Loucy (cell line): ENCODE measurements around the gene ADIPOR1.

Experiments used
- H2AFZ ChIP-seq: fragments of 200-600 bp; sonication (generic); 2 replicates; pipeline ENCODE4 v1.6.0; 2016; ENCODE audit warnings: antibody characterized with exemption, mild to moderate bottlenecking, low read length, moderate library complexity
- H3F3A ChIP-seq: fragments of 200-600 bp; 2 replicates; pipeline ENCODE4 v1.6.0; 2016; ENCODE audit warnings: antibody characterized with exemption, low read depth, mild to moderate bottlenecking
- H3K27me3 ChIP-seq: fragments of 200-600 bp; sonication (generic); 2 replicates; pipeline ENCODE4 v1.6.1; 2014; ENCODE audit warnings: low read length, mild to moderate bottlenecking; ENCODE audit not compliant: insufficient read depth, poor library complexity, severe bottlenecking
- H3K36me3 ChIP-seq: fragments of 200-600 bp; sonication (generic); 2 replicates; pipeline ENCODE4 v1.6.1; 2016; ENCODE audit warnings: low read length; ENCODE audit not compliant: insufficient read depth
- H3K4me1 ChIP-seq: fragments of 200-600 bp; sonication (generic); 2 replicates; pipeline ENCODE4 v1.5.1; 2014; ENCODE audit warnings: low read length, mild to moderate bottlenecking; ENCODE audit not compliant: insufficient read depth, poor library complexity, severe bottlenecking
- H3K4me2 ChIP-seq: fragments of 200-600 bp; sonication (generic); 2 replicates; pipeline ENCODE4 v1.6.0; 2014; ENCODE audit warnings: antibody characterized with exemption, low read length, low read depth, mild to moderate bottlenecking; ENCODE audit not compliant: poor library complexity, severe bottlenecking
- H3K4me3 ChIP-seq: fragments of 200-600 bp; sonication (generic); 2 replicates; pipeline ENCODE4 v1.5.1; 2014; ENCODE audit warnings: low read length, mild to moderate bottlenecking, mixed read lengths; ENCODE audit not compliant: poor library complexity, severe bottlenecking
- H3K79me2 ChIP-seq: fragments of 200-600 bp; sonication (generic); 2 replicates; pipeline ENCODE4 v1.6.1; 2014; ENCODE audit warnings: low read length; ENCODE audit not compliant: insufficient read depth
- H3K9ac ChIP-seq: fragments of 200-600 bp; sonication (generic); 2 replicates; pipeline ENCODE4 v1.6.0; 2014; ENCODE audit warnings: mild to moderate bottlenecking, low read depth, low read length, moderate library complexity; ENCODE audit not compliant: poor library complexity, severe bottlenecking
- H3K9me2 ChIP-seq: fragments of 200-600 bp; sonication (generic); replicated peaks from 2 replicates; pipeline ENCODE4 v1.6.1; 2016; ENCODE audit warnings: low read depth, low read length, mixed read lengths
- H3K9me3 ChIP-seq: fragments of 200-600 bp; sonication (generic); 2 replicates; pipeline ENCODE4 v1.6.1; 2014; ENCODE audit warnings: mild to moderate bottlenecking, antibody characterized with exemption, low read length, low read depth; ENCODE audit not compliant: insufficient read depth
- H4K20me1 ChIP-seq: fragments of 200-600 bp; sonication (generic); 2 replicates; pipeline ENCODE4 v1.6.0; 2014; ENCODE audit warnings: antibody characterized with exemption, low read length, mild to moderate bottlenecking; ENCODE audit not compliant: insufficient read depth, poor library complexity, severe bottlenecking
- EZH2phosphoT487 ChIP-seq: fragments of 200-600 bp; IDR thresholded peaks from 2 replicates; pipeline ENCODE4 v1.6.1; 2018; ENCODE audit warnings: antibody characterized with exemption, mild to moderate bottlenecking, moderate library complexity, borderline replicate concordance
- TF ChIP-seq, protein P1 (sequence below): fragments of 200-600 bp; sonication (generic); conservative IDR thresholded peaks from 2 replicates; pipeline ENCODE4 v1.5.1; 2014; ENCODE audit warnings: mild to moderate bottlenecking, antibody characterized with exemption, low read length

Gene ADIPOR1

DNA sequence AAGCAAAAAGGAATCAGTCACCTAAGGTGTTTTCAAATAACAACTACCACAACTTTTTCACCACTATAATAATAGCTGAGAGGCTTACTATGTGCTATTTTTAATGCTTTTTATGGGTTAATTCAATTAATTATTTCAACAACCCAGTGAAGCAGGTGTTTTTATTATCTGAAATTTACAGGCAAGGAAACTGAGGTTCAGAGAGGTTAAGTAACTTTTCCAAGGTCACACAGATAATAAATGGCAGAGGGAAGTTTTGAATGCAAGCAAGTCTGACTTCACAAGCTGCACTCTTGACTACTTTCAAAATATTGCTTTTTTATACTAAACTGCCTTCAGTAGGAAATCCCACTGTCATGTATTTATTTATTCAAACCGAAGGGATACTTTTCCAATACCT is 44.8 kb upstream of the ADIPOR1 start:
- no peak overlapping the region for H3K4me2 ChIP-seq
- no peaks in the 10 kb centered on the region for H3K36me3 ChIP-seq

DNA sequence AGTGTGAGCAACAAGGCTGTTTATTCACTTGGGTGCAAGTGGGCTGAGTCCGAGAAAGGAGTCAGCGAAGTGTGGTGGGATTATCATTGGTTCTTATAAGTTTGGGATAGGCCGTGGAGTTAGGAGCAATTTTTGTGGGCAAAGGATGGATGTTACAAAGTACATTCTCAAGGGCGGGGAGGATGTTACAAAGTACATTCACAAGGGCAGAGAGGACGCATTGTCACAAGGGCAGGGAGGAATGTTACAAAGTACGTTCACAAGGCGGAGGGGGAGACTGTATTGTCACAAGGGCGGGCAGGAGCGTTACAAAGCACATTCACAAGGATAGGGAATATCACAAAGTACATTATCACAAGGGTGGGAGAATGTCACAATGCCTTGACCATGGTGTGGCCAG is 43.9 kb upstream of the ADIPOR1 start:
- Histone ChIP-seq H3K9ac (no peak overlapping the region), H3K9me2 (no peaks in the 10 kb centered on the region), H2AFZ (no peak overlapping the region), H3K36me3 (no peaks in the 10 kb centered on the region), H3F3A (no peaks in the 10 kb centered on the region; the same call in 1 of the 2 replicates), H4K20me1 (no peaks in the 10 kb centered on the region), H3K79me2 (no peaks in the 10 kb centered on the region), H3K4me3 (no peak overlapping the region), H3K4me2 (no peak overlapping the region), H3K9me3 (no peaks in the 10 kb centered on the region), H3K27me3 (no peaks in the 10 kb centered on the region), H3K4me1 (peaks cover 13% of the 10 kb centered on the region)
- no peak for TF ChIP-seq EZH2phosphoT487
- TF ChIP-seq, protein P1, sequence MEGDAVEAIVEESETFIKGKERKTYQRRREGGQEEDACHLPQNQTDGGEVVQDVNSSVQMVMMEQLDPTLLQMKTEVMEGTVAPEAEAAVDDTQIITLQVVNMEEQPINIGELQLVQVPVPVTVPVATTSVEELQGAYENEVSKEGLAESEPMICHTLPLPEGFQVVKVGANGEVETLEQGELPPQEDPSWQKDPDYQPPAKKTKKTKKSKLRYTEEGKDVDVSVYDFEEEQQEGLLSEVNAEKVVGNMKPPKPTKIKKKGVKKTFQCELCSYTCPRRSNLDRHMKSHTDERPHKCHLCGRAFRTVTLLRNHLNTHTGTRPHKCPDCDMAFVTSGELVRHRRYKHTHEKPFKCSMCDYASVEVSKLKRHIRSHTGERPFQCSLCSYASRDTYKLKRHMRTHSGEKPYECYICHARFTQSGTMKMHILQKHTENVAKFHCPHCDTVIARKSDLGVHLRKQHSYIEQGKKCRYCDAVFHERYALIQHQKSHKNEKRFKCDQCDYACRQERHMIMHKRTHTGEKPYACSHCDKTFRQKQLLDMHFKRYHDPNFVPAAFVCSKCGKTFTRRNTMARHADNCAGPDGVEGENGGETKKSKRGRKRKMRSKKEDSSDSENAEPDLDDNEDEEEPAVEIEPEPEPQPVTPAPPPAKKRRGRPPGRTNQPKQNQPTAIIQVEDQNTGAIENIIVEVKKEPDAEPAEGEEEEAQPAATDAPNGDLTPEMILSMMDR, result no peak

More for the DNA sequence above, 44.8 kb upstream of the ADIPOR1 start:
- TF ChIP-seq, protein P1, result no peak
- TF ChIP-seq EZH2phosphoT487, result no peak
- Histone ChIP-seq H3F3A (no peaks in the 10 kb centered on the region; the same call in 1 of the 2 replicates), H4K20me1 (peaks cover 6% of the 10 kb centered on the region), H3K9ac (no peak overlapping the region), H3K27me3 (no peaks in the 10 kb centered on the region), H2AFZ (no peak overlapping the region), H3K4me3 (no peak overlapping the region), H3K9me2 (no peaks in the 10 kb centered on the region), H3K79me2 (peaks cover 7% of the 10 kb centered on the region), H3K9me3 (no peaks in the 10 kb centered on the region), H3K4me1 (peaks cover 13% of the 10 kb centered on the region)

DNA sequence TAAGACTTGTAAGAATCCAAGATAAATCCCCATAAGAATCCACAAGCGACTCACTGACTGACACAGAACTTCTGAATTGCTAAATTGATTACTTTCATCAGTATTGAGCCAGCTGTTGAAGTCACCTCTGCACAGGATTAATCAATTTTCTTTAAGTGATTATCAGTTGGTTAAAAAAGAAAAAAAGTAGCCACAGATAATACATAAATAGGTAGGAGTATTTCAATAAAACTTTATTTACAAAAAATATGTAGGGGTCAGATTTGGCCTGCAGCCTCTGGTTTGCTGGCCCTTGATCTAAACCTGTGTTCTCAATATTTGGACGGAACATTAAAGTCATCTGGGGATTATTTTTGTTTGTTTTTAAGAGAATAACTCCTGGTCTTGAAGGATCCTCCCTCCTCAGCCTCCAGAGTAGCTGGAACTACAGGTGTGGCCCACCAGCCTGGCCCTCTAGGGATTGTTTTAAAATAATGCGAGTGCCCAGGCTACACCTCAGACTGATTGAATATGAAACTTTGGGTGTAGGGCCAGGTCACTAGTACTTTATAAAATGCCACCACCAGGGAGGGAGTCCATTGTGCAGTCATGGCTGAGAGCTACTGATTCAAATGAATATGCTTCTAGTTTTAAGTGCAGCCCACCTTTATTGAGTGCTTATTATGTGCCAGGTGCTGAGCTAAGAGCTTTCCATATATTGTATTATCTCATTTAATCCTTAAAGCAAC is 42.3 kb upstream of the ADIPOR1 start:
- Histone ChIP-seq H3K27me3 (no peaks in the 10 kb centered on the region), H3K4me2 (peak overlapping the region; percentile 54), H3K4me3 (no peak overlapping the region), H3F3A (no peaks in the 10 kb centered on the region; the same call in 1 of the 2 replicates), H3K4me1 (peaks cover 13% of the 10 kb centered on the region), H4K20me1 (no peaks in the 10 kb centered on the region), H3K79me2 (no peaks in the 10 kb centered on the region), H3K9me3 (no peaks in the 10 kb centered on the region), H3K9me2 (no peaks in the 10 kb centered on the region), H3K9ac (peak overlapping the region; percentile 38), H2AFZ (peak overlapping the region; percentile 68; the same call in 1 of the 2 replicates), H3K36me3 (no peaks in the 10 kb centered on the region)
- TF ChIP-seq, protein P1, result no peak
- no peak for TF ChIP-seq EZH2phosphoT487
